Measurements from ENCODE around the gene GREB1L.

GREB1L gene

DNA sequence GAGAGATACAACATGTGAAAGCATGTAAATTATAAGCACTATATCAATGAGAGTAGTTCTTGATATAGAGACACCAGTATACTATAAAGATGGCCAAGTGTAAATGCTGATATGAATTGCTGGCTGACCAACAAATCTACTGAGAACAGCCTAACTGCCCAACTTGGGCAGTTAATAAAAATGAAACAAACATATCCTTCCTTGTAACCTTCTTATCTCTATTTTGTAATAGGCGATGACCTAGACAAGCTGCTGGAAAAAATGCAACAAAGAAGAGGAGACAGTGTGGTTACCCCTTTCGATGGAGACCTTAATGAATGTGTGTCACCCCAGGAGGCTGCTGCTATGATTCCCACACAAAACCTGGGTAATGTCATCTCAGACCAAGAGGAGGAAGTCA lies 209.8 kb downstream of the GREB1L start:
- H3K4me3 ChIP-seq (ENCODE audit: low read depth, low read length) = no peak overlapping the region
- H3K27me3 ChIP-seq (replicated peaks) = peaks cover 2% of the 10 kb centered on the region
- no peak for DNase-seq
- H3K27ac ChIP-seq = no peak overlapping the region
- TF ChIP-seq, protein P1, sequence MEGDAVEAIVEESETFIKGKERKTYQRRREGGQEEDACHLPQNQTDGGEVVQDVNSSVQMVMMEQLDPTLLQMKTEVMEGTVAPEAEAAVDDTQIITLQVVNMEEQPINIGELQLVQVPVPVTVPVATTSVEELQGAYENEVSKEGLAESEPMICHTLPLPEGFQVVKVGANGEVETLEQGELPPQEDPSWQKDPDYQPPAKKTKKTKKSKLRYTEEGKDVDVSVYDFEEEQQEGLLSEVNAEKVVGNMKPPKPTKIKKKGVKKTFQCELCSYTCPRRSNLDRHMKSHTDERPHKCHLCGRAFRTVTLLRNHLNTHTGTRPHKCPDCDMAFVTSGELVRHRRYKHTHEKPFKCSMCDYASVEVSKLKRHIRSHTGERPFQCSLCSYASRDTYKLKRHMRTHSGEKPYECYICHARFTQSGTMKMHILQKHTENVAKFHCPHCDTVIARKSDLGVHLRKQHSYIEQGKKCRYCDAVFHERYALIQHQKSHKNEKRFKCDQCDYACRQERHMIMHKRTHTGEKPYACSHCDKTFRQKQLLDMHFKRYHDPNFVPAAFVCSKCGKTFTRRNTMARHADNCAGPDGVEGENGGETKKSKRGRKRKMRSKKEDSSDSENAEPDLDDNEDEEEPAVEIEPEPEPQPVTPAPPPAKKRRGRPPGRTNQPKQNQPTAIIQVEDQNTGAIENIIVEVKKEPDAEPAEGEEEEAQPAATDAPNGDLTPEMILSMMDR (IDR thresholded peaks at IDR 0.05; ENCODE audit: low read depth, low read length, missing control alignments) = no peak
- in situ Hi-C loops (cut with HindIII; ENCODE audit: low pct_ligation_motif_present, low sequenced_read_pairs) = no loop called here
- H3K36me3 ChIP-seq (replicated peaks) = no peaks in the 10 kb centered on the region

DNA sequence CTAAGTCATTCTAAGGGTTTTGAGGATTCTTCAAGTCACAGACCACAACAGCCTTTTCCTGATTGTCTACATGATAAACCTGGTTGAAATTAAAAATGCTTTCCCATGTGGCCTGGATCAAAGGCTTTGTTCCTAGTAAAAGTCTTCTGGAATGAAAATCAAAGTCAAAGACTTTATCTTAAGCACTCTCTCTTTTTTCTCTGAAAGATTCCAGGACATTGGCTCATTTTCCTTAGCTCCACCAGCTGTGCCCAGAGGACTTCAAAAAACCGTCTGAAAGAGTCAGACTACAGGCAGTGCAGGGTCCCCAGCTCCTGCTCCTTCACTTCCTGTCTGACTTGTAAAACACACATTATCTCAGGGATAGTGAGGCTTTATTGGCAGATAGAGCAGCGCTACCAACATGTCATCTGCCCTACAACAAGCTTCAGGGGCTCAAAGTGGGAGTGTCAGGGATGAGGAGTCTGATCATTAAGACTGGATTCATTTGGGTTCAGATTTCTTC lies 210.3 kb downstream of the GREB1L start:
- in situ Hi-C loops (cut with HindIII; ENCODE audit: low pct_ligation_motif_present, low sequenced_read_pairs) = no loop called here
- DNase-seq = no peak
- no peak overlapping the region for H3K4me3 ChIP-seq (ENCODE audit: low read depth, low read length)
- TF ChIP-seq, protein P1 (IDR thresholded peaks at IDR 0.05; ENCODE audit: low read depth, low read length, missing control alignments) = no peak
- peaks cover 2% of the 10 kb centered on the region for H3K27me3 ChIP-seq (replicated peaks)
- H3K27ac ChIP-seq = no peak overlapping the region
- no peaks in the 10 kb centered on the region for H3K36me3 ChIP-seq (replicated peaks)

DNA sequence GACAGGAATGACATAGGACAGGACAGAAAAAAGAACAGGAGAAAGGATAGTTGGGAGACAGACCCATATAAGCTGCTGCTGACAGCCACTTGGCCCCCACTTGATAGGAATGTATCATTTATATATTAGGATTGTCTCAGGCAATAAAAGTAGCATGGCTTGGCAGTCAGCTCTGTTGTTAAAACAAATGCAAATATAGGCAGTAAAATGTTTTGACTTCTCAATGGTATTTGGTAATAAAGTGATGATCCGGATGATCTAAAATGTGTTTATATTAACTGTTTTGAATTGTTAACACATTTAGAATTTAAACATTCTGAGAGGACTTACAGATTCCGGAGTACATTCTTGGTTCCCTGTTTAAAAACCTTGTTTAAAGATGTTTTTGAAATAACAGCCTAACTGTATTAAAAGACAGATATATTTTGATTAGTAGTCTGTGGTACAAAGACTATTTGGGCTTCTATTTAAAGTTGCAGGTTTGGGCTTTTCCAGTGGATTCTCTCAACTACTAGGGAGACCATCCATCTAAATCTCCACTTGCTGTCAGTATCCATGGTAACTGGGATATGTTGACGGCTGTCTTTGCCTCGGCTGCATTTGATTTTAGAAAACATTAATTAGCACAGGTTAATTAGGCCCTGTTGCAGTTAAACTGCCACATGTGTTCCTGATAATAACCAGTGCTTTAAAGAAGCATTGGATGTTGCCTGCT lies 210.9 kb downstream of the GREB1L start:
- Histone ChIP-seq H3K36me3 (replicated peaks) (no peaks in the 10 kb centered on the region), H3K27me3 (replicated peaks) (peaks cover 2% of the 10 kb centered on the region), H3K27ac (no peak overlapping the region), H3K4me3 (ENCODE audit: low read depth, low read length) (no peak overlapping the region)
- no peak for DNase-seq
- TF ChIP-seq, protein P1 (IDR thresholded peaks at IDR 0.05; ENCODE audit: low read depth, low read length, missing control alignments) = no peak
- in situ Hi-C loops (cut with HindIII; ENCODE audit: low pct_ligation_motif_present, low sequenced_read_pairs) = no loop called here

DNA sequence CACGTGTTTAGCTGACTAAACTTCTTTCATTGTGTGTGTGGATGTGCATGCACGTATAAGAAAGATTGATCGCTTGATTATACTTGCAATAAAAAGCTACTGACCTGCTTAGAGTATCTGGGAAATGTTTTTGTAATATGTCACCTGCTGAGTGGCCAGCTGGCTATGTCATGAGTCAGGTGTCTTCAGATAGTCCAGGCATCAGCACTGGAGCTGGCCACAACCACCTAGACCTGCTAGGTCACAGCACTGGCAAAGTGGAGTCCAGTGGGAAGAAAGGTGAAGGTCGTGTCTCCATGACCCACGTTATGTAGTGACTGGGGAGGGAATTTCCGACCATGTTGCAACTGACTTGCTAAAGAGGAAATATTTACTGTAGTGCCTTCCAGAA lies 211.5 kb downstream of the GREB1L start:
- in situ Hi-C loops (cut with HindIII; ENCODE audit: low pct_ligation_motif_present, low sequenced_read_pairs) = no loop called here
- no peak overlapping the region for H3K4me3 ChIP-seq (ENCODE audit: low read depth, low read length)
- TF ChIP-seq, protein P1 (IDR thresholded peaks at IDR 0.05; ENCODE audit: low read depth, low read length, missing control alignments) = no peak
- H3K27me3 ChIP-seq (replicated peaks) = peaks cover 2% of the 10 kb centered on the region
- no peak for DNase-seq
- no peak overlapping the region for H3K27ac ChIP-seq
- no peaks in the 10 kb centered on the region for H3K36me3 ChIP-seq (replicated peaks)

DNA sequence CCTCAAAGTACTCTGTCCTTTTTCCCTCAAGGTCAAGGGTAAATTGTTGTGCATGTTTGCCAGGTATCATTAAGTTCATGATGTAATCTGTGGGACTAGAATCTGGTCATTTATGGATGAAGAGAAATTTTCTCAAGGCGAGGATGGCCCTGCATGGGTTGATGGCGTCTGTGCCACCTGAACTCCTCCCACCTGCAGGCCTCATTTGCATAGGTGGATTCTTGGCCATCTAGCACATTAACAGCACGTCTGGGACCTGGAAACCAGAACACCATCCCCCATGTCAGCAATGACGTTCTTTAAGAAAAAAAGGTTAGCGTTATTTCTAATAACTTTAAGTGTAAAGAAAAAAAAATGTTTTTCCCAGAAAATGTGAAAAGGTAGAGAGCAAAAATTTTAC lies 212.7 kb downstream of the GREB1L start:
- in situ Hi-C loops (cut with HindIII; ENCODE audit: low pct_ligation_motif_present, low sequenced_read_pairs) = no loop called here
- H3K36me3 ChIP-seq (replicated peaks) = no peaks in the 10 kb centered on the region
- no peak for DNase-seq
- H3K27me3 ChIP-seq (replicated peaks) = peaks cover 2% of the 10 kb centered on the region
- H3K27ac ChIP-seq = no peak overlapping the region
- no peak overlapping the region for H3K4me3 ChIP-seq (ENCODE audit: low read depth, low read length)
- TF ChIP-seq, protein P1 (IDR thresholded peaks at IDR 0.05; ENCODE audit: low read depth, low read length, missing control alignments) = no peak

Measured in brain microvascular endothelial cell (primary cell).